Activated CD8-positive, alpha-beta T cell treated with anti-CD3 and anti-CD28 coated beads for 36 hours (primary cell): Measurements from ENCODE around the gene FMNL2. TPM values are rescaled to one million over a fixed set of nuclear protein-coding genes. Genes with fewer than 3 reads are reported as not detected.

ENCODE experiments used
- ATAC-seq: fragments of 200-7000 bp; cut with Tn5 transposase; one replicate; pipeline ENCODE4 v1.10.0; 2021; ENCODE audit warnings: mild to moderate bottlenecking, moderate library complexity
- CTCF ChIA-PET: fragments of 350-600 bp; sonication (Branson Sonifier 250); formaldehyde crosslinking; loops from one replicate; lab custom pipeline; 2021; ENCODE audit warnings: antibody characterized with exemption; lab: Charles Lee
- POLR2A ChIA-PET: fragments of 350-600 bp; sonication (Branson Sonifier 250); formaldehyde crosslinking; loops from one replicate; lab custom pipeline; 2021; ENCODE audit warnings: antibody characterized with exemption; lab: Charles Lee
- DNase-seq: peaks from one replicate; pipeline ENCODE4 v3.0.0-alpha.2; 2020
- H3K27ac Mint-ChIP-seq: one replicate; pipeline ENCODE4 v1.8.0; 2021; ENCODE audit warnings: mild to moderate bottlenecking, mixed read lengths
- H3K27me3 Mint-ChIP-seq: one replicate; pipeline ENCODE4 v1.8.0; 2021; ENCODE audit warnings: mixed read lengths
- H3K36me3 Mint-ChIP-seq: one replicate; pipeline ENCODE4 v1.8.0; 2021; ENCODE audit warnings: low read depth, mixed read lengths
- H3K4me1 Mint-ChIP-seq: one replicate; pipeline ENCODE4 v1.8.0; 2021; ENCODE audit warnings: low read depth, mixed read lengths
- H3K4me3 Mint-ChIP-seq: one replicate; pipeline ENCODE4 v1.8.0; 2021; ENCODE audit warnings: mild to moderate bottlenecking, moderate library complexity, mixed read lengths
- H3K9me3 Mint-ChIP-seq: one replicate; pipeline ENCODE4 v1.8.0; 2021; ENCODE audit warnings: mixed read lengths
- intact Hi-C: fragments of 100-400 bp; cut with micrococcal nuclease; formaldehyde crosslinking; loops from one replicate; pipeline ENCODE4 v1.10.0; 2022
- total RNA-seq, 2 experiments: library from RNA; stranded (reverse); gene quantifications; one replicate each; pipeline ENCODE4 v1.2.3, GENCODE V29; 2021
- TF ChIP-seq, protein P1 (sequence below): fragments of 200-600 bp; IDR thresholded peaks from one replicate; pipeline ENCODE4 v1.8.0; 2022; ENCODE audit warnings: antibody characterized with exemption, mild to moderate bottlenecking

FMNL2 gene
- total RNA-seq, 2 experiments from 2014 or later: 1.1 TPM

GRCh38 chr2:152343426-152343825, 8.5 kb downstream of the FMNL2 start:
- Mint-ChIP-seq H3K27me3 (peaks cover 3% of the 10 kb centered on the region), H3K36me3 (no peaks in the 10 kb centered on the region), H3K4me3 (no peak overlapping the region), H3K9me3 (no peaks in the 10 kb centered on the region), H3K4me1 (no peaks in the 10 kb centered on the region), H3K27ac (no peak overlapping the region)
- intact Hi-C loops: no loop called here
- CTCF ChIA-PET: no interaction called here
- ATAC-seq (no peak), DNase-seq (no peak)
- POLR2A ChIA-PET: no interaction called here
- TF ChIP-seq, protein P1, sequence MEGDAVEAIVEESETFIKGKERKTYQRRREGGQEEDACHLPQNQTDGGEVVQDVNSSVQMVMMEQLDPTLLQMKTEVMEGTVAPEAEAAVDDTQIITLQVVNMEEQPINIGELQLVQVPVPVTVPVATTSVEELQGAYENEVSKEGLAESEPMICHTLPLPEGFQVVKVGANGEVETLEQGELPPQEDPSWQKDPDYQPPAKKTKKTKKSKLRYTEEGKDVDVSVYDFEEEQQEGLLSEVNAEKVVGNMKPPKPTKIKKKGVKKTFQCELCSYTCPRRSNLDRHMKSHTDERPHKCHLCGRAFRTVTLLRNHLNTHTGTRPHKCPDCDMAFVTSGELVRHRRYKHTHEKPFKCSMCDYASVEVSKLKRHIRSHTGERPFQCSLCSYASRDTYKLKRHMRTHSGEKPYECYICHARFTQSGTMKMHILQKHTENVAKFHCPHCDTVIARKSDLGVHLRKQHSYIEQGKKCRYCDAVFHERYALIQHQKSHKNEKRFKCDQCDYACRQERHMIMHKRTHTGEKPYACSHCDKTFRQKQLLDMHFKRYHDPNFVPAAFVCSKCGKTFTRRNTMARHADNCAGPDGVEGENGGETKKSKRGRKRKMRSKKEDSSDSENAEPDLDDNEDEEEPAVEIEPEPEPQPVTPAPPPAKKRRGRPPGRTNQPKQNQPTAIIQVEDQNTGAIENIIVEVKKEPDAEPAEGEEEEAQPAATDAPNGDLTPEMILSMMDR: no peak

DNA sequence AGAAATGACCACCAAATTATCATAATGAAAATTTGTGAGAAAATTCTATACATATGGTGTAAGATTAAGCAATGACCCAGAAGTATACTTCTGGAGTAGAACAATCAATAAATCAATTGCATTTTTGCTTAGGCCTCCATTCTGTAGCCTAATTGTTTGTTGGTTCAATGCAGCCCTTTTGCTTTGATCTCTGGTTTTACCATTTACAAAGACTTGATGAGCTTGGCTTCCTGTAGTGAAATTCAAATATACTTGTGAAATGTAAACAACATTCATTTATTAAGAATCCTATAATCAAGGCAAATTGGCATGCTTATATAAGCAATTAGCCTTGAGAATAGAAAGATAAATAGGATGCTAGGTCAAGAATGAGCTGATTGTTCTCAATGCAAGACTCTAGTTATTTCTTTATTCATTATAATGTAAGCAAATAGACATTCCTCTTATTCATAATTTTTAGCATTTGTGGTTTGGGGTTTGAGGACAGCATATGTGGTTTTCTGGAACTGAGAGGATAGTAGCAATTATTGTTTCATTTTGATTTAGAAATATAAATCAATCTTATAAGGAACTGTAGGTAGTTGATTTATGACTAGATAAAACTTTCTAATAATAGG, 9.7 kb downstream of the FMNL2 start:
- no peak for ATAC-seq
- no peak for DNase-seq
- H3K27me3 Mint-ChIP-seq: no peaks in the 10 kb centered on the region
- no peak overlapping the region for H3K4me3 Mint-ChIP-seq
- TF ChIP-seq, protein P1: no peak
- POLR2A ChIA-PET: no interaction called here
- H3K36me3 Mint-ChIP-seq: no peaks in the 10 kb centered on the region
- no peaks in the 10 kb centered on the region for H3K4me1 Mint-ChIP-seq
- H3K27ac Mint-ChIP-seq: no peak overlapping the region
- no peaks in the 10 kb centered on the region for H3K9me3 Mint-ChIP-seq
- CTCF ChIA-PET: no interaction called here
- intact Hi-C loops: no loop called here

DNA sequence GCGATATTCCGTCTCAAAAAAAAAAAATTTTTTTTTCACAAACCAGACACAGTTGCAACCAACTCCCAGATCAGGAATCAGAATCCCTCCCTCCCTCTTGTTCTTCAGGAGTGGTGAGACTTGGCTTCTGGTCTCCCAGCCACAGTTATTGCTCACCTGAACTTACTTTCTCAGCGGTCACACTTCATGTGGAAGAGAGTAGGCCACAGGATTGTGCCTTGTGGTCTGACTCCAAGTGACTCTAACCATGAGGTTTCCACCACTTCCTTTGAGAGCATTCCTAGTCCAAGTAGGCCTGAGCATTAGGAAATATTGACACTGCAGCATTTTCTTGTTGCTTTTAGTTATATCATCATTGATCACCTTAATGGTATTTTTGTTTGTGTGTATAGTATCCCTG, 12.1 kb downstream of the FMNL2 start:
- no peaks in the 10 kb centered on the region for H3K9me3 Mint-ChIP-seq
- TF ChIP-seq, protein P1: no peak

GRCh38 chr2:152348388-152348787, 13.4 kb downstream of the FMNL2 start:
- peaks cover 1% of the 10 kb centered on the region for H3K27me3 Mint-ChIP-seq
- H3K9me3 Mint-ChIP-seq: no peaks in the 10 kb centered on the region
- TF ChIP-seq, protein P1: no peak
- CTCF ChIA-PET: no interaction called here
- H3K4me3 Mint-ChIP-seq: no peak overlapping the region
- H3K36me3 Mint-ChIP-seq: no peaks in the 10 kb centered on the region
- intact Hi-C loops: no loop called here
- DNase-seq (no peak), ATAC-seq (no peak)
- POLR2A ChIA-PET: no interaction called here
- no peaks in the 10 kb centered on the region for H3K4me1 Mint-ChIP-seq
- H3K27ac Mint-ChIP-seq: no peak overlapping the region

More for the DNA sequence above, 12.1 kb downstream of the FMNL2 start:
- Mint-ChIP-seq H3K36me3 (no peaks in the 10 kb centered on the region), H3K4me1 (no peaks in the 10 kb centered on the region), H3K27me3 (peaks cover 1% of the 10 kb centered on the region), H3K4me3 (no peak overlapping the region), H3K27ac (no peak overlapping the region)
- POLR2A ChIA-PET: no interaction called here
- intact Hi-C loops: no loop called here
- no peak for DNase-seq
- CTCF ChIA-PET: no interaction called here
- no peak for ATAC-seq

- intact Hi-C loops: no loop called here
- Mint-ChIP-seq H3K4me3 (no peak overlapping the region), H3K27ac (no peak overlapping the region), H3K27me3 (peaks cover 1% of the 10 kb centered on the region), H3K4me1 (no peaks in the 10 kb centered on the region), H3K9me3 (no peaks in the 10 kb centered on the region), H3K36me3 (no peaks in the 10 kb centered on the region)
- ChIA-PET CTCF (no interaction called here), POLR2A (no interaction called here)
- ATAC-seq: no peak
- TF ChIP-seq, protein P1: no peak
- DNase-seq: no peak
Measured at GRCh38 chr2:152349416-152349815, 14.4 kb downstream of the FMNL2 start.
